ENCODE results near the gene ADCYAP1R1. TPM values are rescaled to one million over a fixed set of nuclear protein-coding genes. Genes with fewer than 3 reads are reported as not detected.

Gene ADCYAP1R1
- total RNA-seq, 2 experiments from 2014 or later, result not detected

DNA sequence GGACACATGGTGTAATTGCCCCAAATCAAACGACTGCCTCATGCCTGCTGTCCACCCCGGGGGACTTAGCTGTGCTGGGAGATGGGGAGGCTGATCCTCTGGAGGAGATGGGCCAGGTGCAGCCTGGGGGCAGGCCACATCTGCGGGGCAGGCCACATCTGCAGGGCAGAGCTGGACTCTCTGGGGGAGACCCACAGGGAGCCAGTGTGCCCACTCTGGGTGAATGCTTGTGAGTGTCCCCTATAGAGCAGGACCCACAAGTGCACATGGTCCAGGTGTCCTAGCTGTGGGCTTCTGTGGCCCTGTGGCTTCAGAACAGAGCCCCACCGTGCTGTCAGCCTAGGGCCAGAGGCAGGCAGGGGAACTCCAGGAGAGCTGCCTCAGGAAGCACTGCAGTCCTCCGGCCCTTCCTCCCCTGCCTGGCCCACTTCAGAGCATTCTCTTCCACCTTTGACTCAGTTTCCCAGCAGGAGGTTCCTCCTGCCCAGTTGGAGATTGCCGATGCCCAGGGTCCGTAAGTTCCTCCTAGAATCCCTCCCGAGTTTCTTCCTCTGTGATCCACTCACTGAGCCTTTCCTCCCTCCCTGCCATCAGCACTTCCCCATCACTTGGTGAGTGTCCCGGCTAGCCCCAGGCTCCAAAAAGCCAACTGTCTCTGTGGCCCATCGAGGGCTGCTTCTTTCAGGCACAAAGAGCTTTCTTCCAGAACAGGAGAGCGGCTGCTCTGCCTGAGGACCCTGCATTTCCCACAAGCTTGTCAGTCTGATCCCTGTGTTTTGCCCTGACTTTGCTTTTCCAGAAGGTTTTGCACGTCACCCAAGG is 50.3 kb downstream of the ADCYAP1R1 start:
- CTCF ChIA-PET (ENCODE audit: unreplicated experiment), result interaction anchor here (1.2 kb wide), 1 partner anchor 20 kb away, joined by 4 read pairs; no protein-coding TSS in a partner anchor

DNA sequence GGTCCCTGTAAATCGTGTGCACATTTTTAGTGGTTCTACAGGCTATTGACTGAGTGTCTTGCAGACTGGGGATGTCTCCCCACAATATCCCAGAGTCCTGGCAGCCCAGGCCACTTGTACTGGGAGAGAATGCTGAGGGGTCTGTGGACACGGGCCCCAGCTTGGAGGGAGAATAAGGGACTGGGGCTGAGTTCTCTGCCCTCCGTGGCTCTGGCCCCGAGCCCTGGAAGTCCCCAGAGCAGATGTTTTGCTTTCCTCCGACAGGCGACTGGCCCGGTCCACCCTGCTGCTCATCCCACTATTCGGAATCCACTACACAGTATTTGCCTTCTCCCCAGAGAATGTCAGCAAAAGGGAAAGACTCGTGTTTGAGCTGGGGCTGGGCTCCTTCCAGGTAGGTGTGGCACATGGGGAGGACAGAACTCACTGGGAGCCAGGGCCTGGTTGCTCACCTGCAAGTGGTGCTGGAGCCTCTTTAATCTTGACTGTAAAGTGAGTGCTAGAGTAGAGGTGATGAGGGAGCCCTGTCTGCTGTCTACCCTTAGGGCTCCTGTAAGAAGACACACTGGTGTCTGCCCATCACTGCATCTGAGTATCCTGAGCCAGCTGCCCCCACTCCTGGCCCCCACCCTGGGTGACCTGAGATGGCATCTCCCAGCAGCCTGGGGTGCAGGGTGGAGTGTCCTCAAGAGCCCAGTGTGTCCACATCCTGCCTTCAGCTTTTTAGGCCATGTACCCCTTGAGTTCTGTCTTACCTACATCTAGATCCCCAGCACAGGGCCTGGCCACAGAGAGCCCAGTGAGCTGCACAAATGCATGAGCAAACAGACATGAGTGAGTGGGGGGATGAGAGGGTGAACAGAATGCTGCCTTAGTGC is 51.1 kb downstream of the ADCYAP1R1 start:
- CTCF ChIA-PET (ENCODE audit: unreplicated experiment), result no interaction called here
- no peak for DNase-seq (ENCODE audit: low spot score)

More for the DNA sequence above, 50.3 kb downstream of the ADCYAP1R1 start:
- Histone ChIP-seq H3K9me2 (ENCODE audit: insufficient read depth, low read length) (no peaks in the 10 kb centered on the region), H2AFZ (ENCODE audit: low read length) (no peak overlapping the region), H3K36me3 (ENCODE audit: insufficient read depth, low read length) (no peaks in the 10 kb centered on the region), H3K4me1 (ENCODE audit: insufficient read depth, low read length, poor library complexity, severe bottlenecking) (no peaks in the 10 kb centered on the region), H4K20me1 (ENCODE audit: insufficient read depth, low read length) (no peaks in the 10 kb centered on the region), H3K4me2 (ENCODE audit: low read length) (no peak overlapping the region), H3K27ac (ENCODE audit: low read depth, low read length, poor library complexity, severe bottlenecking) (no peak overlapping the region), H3K9me3 (ENCODE audit: low read length) (no peaks in the 10 kb centered on the region), H3K4me3 (ENCODE audit: low read depth, low read length, poor library complexity, severe bottlenecking) (no peak overlapping the region), H3K79me2 (ENCODE audit: insufficient read depth, low read depth, low read length) (no peaks in the 10 kb centered on the region)
- intact Hi-C loops (cut with micrococcal nuclease; ENCODE audit: unreplicated experiment), result no loop called here
- POLR2A ChIA-PET, result interaction anchor here (0.5 kb wide), 1 partner anchor 1222 kb away, joined by 3 read pairs; no protein-coding TSS in a partner anchor
- TF ChIP-seq EZH2phosphoT487 (IDR thresholded peaks at IDR 0.05; ENCODE audit: borderline replicate concordance, low read depth, low read length), result no peak
- no peak for TF ChIP-seq CTCF (conservative IDR thresholded peaks at IDR 0.05; ENCODE audit: low read length)
- no peak for DNase-seq (ENCODE audit: low spot score)
- BruUV-seq (replicated peaks), result no TSS peak

More for the DNA sequence above, 51.1 kb downstream of the ADCYAP1R1 start:
- no peaks in the 10 kb centered on the region for H3K36me3 ChIP-seq (ENCODE audit: insufficient read depth, low read length)
- no peaks in the 10 kb centered on the region for H3K9me2 ChIP-seq (ENCODE audit: insufficient read depth, low read length)
- no peak overlapping the region for H3K4me3 ChIP-seq (ENCODE audit: low read depth, low read length, poor library complexity, severe bottlenecking)
- no peak overlapping the region for H2AFZ ChIP-seq (ENCODE audit: low read length)
- no peaks in the 10 kb centered on the region for H4K20me1 ChIP-seq (ENCODE audit: insufficient read depth, low read length)
- POLR2A ChIA-PET, result no interaction called here
- H3K4me1 ChIP-seq (ENCODE audit: insufficient read depth, low read length, poor library complexity, severe bottlenecking), result no peaks in the 10 kb centered on the region
- H3K4me2 ChIP-seq (ENCODE audit: low read length), result no peak overlapping the region
- H3K9me3 ChIP-seq (ENCODE audit: low read length), result no peaks in the 10 kb centered on the region
- no peaks in the 10 kb centered on the region for H3K79me2 ChIP-seq (ENCODE audit: insufficient read depth, low read depth, low read length)
- no peak overlapping the region for H3K27ac ChIP-seq (ENCODE audit: low read depth, low read length, poor library complexity, severe bottlenecking)
- intact Hi-C loops (cut with micrococcal nuclease; ENCODE audit: unreplicated experiment), result no loop called here
- TF ChIP-seq EZH2phosphoT487 (IDR thresholded peaks at IDR 0.05; ENCODE audit: borderline replicate concordance, low read depth, low read length) (no peak), CTCF (conservative IDR thresholded peaks at IDR 0.05; ENCODE audit: low read length) (no peak)
- BruUV-seq (replicated peaks), result no TSS peak

All from OCI-LY7 (cell line).